Measurements from ENCODE around the gene CYP2S1. TPM values are rescaled to one million over a fixed set of nuclear protein-coding genes. Genes with fewer than 3 reads are reported as not detected.
A peak's percentile ranks its signal among the peaks of the same experiment; 100 is the strongest.

The CYP2S1 gene
- total RNA-seq, 1 experiment from 2014 or later = 191 TPM

GRCh38 chr19:41226053-41226873 lies 33.2 kb downstream of the CYP2S1 start (continued):
- TF ChIP-seq CTCF (IDR thresholded peaks at IDR 0.05) = no peak
- no peak for TF ChIP-seq STAT6 (CRISPR knock-in tag; conservative IDR thresholded peaks at IDR 0.05; ENCODE audit: low read depth)
- no peak for TF ChIP-seq NFATC4 (CRISPR knock-in tag; IDR thresholded peaks at IDR 0.05)
- peak; percentile 35; the same call in 1 of the 2 replicates for TF ChIP-seq FOXK1 (CRISPR knock-in tag; IDR thresholded peaks at IDR 0.05)
- TF ChIP-seq EMX1 (CRISPR knock-in tag; IDR thresholded peaks at IDR 0.05) = no peak
- TF ChIP-seq AFF4 (CRISPR knock-in tag; IDR thresholded peaks at IDR 0.05; ENCODE audit: borderline replicate concordance) = no peak
- TF ChIP-seq, protein P1, sequence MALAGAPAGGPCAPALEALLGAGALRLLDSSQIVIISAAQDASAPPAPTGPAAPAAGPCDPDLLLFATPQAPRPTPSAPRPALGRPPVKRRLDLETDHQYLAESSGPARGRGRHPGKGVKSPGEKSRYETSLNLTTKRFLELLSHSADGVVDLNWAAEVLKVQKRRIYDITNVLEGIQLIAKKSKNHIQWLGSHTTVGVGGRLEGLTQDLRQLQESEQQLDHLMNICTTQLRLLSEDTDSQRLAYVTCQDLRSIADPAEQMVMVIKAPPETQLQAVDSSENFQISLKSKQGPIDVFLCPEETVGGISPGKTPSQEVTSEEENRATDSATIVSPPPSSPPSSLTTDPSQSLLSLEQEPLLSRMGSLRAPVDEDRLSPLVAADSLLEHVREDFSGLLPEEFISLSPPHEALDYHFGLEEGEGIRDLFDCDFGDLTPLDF (CRISPR knock-in tag; IDR thresholded peaks at IDR 0.05) = no peak
- 0 out of 2 replicates have a peak, but pooled peaks have one; percentile 39 for TF ChIP-seq SP1 (CRISPR knock-in tag; conservative IDR thresholded peaks at IDR 0.05)
- no peak for TF ChIP-seq IRF2 (CRISPR knock-in tag; IDR thresholded peaks at IDR 0.05; ENCODE audit: borderline replicate concordance, low read depth)
- no peak for TF ChIP-seq SMAD4 (CRISPR knock-in tag; IDR thresholded peaks at IDR 0.05)
- no peak for TF ChIP-seq NR2C2 (CRISPR knock-in tag; IDR thresholded peaks at IDR 0.05)
- no peak for TF ChIP-seq ESRRA (CRISPR knock-in tag; IDR thresholded peaks at IDR 0.05; ENCODE audit: borderline replicate concordance)
- TF ChIP-seq ZNF423 (CRISPR knock-in tag; IDR thresholded peaks at IDR 0.05) = no peak
- TF ChIP-seq ZNF416 (CRISPR knock-in tag; IDR thresholded peaks at IDR 0.05) = no peak
- no peak for TF ChIP-seq E2F5 (CRISPR knock-in tag; IDR thresholded peaks at IDR 0.05)
- TF ChIP-seq, protein P2, sequence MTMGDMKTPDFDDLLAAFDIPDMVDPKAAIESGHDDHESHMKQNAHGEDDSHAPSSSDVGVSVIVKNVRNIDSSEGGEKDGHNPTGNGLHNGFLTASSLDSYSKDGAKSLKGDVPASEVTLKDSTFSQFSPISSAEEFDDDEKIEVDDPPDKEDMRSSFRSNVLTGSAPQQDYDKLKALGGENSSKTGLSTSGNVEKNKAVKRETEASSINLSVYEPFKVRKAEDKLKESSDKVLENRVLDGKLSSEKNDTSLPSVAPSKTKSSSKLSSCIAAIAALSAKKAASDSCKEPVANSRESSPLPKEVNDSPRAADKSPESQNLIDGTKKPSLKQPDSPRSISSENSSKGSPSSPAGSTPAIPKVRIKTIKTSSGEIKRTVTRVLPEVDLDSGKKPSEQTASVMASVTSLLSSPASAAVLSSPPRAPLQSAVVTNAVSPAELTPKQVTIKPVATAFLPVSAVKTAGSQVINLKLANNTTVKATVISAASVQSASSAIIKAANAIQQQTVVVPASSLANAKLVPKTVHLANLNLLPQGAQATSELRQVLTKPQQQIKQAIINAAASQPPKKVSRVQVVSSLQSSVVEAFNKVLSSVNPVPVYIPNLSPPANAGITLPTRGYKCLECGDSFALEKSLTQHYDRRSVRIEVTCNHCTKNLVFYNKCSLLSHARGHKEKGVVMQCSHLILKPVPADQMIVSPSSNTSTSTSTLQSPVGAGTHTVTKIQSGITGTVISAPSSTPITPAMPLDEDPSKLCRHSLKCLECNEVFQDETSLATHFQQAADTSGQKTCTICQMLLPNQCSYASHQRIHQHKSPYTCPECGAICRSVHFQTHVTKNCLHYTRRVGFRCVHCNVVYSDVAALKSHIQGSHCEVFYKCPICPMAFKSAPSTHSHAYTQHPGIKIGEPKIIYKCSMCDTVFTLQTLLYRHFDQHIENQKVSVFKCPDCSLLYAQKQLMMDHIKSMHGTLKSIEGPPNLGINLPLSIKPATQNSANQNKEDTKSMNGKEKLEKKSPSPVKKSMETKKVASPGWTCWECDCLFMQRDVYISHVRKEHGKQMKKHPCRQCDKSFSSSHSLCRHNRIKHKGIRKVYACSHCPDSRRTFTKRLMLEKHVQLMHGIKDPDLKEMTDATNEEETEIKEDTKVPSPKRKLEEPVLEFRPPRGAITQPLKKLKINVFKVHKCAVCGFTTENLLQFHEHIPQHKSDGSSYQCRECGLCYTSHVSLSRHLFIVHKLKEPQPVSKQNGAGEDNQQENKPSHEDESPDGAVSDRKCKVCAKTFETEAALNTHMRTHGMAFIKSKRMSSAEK (CRISPR knock-in tag; IDR thresholded peaks at IDR 0.05; ENCODE audit: borderline replicate concordance) = no peak
- no peak for TF ChIP-seq E2F4 (CRISPR knock-in tag; IDR thresholded peaks at IDR 0.05; ENCODE audit: borderline replicate concordance, low read depth)
- no peak for TF ChIP-seq SMAD3 (CRISPR knock-in tag; IDR thresholded peaks at IDR 0.05; ENCODE audit: borderline replicate concordance)
- no peak for TF ChIP-seq KAT7 (CRISPR knock-in tag; IDR thresholded peaks at IDR 0.05; ENCODE audit: borderline replicate concordance)
- no peak for TF ChIP-seq ZNF317 (CRISPR knock-in tag; IDR thresholded peaks at IDR 0.05; ENCODE audit: borderline replicate concordance, low read depth)
